Stimulated activated CD4-positive, alpha-beta T cell treated with anti-CD3 and anti-CD28 coated beads, Interleukin-1b, Interleukin-23, amount 100 ng/mL, for 24 hours (primary cell): ENCODE measurements around the gene TRIM61.
"Not testable (repeated sequence)": the region's sequence is repeated elsewhere in the genome, so short reads cannot be mapped to it uniquely, and the experiment has no call there.

Source experiments
- DNase-seq, 4 experiments: peaks; one replicate each; pipeline ENCODE4 v3.0.0-alpha.2; 2020; ENCODE audit warnings: low read depth in 4 of 4, low spot score in 1 of 4

The TRIM61 gene

DNA sequence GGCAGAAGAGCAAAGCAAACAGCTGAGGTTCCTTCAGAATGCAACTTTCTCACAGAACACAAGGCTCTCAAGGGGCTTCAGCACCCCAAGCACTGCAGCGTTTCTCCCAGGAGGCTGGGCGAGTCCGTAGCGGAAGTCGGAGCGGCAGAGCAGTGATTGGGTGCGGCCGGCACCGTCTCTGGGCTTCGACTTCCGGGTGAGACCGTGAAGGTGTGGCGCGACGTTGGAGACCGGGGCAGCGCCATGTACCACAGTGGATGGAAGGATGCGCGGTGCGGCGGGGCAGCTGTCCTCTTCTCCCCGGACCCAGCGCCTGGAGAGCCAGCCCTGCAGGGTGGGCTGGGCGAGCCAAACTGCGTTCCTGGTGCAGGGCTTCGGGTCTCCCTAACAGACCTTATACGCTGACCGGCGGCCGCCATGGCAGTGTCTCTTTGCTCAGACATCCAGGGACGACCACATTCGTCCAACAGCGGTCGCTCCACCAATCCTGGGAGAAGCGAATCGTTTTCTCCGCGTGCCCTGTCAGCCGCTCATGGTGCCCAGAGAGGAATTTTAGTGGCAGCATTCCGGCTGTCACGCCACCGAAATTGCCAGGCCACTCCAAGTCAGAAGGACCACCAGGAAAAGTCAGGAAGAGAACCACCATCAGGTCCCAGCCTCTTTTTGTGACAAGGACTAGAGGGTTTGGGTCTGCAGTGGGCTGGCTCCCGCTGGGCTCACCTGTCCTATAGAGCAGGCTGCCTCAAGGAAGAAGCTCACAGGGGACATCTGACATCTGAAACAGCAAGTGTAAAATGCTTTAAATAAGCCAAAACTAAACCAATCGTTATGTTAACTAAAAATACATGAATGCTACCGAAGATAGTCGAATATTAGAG lies 20.5 kb downstream of the TRIM61 start:
- DNase-seq: peak; percentile 26 to 69 (median 60)

- no peak for DNase-seq
Measured at GRCh38 chr4:164955107-164955805, 22.2 kb downstream of the TRIM61 start.

GRCh38 chr4:164952551-164952950 lies 24.9 kb downstream of the TRIM61 start:
- no peak for DNase-seq

DNA sequence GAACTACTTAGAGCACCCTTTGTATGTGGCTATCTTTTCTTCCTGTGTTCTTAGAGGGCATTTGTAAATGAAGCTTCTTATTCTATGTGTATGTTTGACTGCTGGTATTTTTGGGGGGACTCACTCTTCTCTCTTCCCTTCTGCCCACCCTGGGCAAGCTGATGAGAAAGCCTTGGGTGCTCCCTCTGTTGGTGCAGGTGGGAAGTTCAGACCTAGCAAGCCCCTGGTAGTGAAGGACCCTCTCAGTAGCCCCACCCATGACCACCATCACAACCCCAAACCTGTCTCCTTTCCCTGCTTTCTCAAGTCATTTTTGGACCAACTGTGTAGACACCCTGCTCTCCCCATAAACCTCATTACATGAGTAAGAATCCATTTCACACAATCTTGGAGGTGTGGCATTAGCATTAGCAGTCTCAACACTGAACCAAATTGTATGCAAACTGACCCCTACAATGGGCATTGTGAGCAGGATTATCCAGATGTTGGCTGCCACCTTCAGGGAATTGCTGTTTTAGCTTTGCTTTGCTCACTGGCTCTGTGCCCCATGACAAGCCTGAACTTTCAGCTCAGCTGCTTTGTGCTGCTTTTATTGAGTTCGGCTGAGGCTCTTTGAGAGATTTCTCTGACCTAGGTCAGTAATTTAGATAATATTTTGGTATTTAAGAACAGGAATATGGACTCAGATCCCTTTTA lies 27.9 kb downstream of the TRIM61 start:
- no peak for DNase-seq

DNA sequence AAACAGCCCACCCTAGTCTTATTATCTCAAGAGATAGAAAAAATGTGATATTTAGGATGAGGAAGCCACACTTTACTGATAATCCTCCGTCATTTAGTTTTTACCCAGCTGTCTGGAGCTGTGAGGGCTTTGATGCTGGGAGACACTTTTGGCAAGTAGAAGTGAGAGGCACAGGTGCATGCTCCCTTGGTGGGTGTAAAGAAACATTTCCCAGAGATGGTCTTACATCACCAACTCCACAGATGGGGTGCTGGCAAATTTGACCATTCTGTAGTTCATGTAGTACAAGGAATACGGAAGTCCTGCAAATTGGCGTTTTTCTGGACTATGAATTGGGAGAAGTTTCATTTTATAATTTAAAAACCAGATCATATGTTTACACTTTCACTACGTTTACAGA lies 28.5 kb downstream of the TRIM61 start:
- DNase-seq: no peak

GRCh38 chr4:164948006-164948405 lies 29.5 kb downstream of the TRIM61 start:
- DNase-seq: not testable (repeated sequence)

DNA sequence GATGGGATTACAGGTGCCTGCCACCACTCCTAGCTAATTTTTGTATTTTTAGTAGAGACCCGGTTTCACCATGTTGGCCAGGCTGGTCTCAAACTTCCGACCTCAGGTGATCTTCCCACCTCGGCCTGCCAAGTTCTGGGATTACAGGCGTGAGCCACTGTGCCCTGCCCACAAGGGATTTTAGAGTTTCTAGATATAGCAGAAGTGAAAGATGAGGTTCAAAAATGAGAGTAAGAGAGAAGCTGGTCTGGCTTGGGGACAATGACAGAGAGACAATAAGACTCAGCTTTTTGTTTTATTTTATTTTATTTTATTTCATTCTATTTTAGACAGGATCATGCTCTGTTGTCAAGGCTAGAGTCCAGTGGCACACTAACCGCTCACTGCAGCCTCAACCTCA lies 30.6 kb downstream of the TRIM61 start:
- DNase-seq: no peak

DNA sequence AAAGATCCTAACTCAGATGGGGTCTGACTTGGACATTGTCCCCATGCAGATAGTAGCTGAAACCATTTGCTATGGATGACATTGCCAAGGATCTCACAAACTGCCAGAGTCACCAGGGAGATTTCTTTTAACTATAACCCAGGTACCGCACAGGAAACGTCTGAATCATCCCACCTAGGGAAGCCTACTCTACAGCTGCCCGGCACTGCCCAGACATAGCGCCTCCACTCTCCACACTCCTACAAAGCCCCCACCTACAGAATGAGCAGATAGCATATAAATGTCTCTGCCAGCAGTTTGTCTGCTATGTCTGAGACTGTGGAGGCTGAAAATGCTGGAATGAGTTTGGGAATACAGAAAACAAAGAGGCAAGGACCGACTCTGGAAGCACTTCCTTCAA lies 32.3 kb downstream of the TRIM61 start:
- DNase-seq: no peak

DNA sequence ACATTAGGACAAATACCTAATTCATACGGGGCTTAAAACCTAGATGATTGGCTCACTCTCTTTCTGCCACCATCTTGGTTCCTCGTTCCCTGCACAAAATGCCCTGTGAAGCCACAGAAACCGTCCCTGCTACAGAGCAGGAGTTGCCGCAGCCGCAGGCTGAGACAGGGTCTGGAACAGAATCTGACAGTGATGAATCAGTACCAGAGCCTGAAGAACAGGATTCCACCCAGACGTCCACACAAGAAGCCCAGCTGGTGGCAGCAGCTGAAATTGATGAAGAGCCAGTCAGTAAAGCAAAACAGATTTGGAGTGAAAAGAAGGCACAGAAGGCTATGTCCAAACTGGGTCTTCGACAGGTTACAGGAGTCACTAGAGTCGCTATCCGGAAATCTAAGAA lies 34.3 kb downstream of the TRIM61 start:
- no peak for DNase-seq

DNA sequence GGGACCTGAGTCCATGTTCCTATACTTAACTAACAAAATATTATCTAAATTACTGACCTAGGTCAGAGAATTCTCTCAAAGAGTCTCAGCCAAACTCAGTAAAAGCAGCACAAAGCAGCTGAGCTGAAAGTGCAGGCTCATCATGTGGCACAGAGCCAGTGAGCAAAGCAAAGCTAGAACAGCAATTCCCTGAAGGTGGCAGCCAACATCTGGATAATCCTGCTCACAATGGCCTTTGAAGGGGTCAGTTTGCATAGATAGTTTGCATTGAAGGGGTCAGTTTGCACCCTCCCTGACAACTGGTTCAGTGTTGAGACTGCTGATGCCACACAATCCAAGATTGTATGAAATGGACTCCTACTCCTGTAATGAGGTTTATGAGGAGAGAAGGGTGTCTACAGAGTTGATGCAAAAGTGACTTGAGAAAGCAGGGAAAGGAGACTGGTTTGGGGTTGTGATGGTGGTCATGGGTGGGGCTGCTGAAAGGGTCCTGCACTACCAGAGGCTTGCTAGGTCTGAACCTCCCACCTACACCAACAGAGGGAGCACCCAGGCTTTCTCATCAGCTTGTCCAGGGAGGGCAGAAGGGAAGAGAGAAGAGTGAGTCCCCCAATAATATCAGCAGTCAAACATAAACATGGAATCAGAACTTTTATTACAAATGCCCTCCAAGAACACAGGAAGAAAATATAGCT lies 39.7 kb downstream of the TRIM61 start:
- no peak for DNase-seq

DNA sequence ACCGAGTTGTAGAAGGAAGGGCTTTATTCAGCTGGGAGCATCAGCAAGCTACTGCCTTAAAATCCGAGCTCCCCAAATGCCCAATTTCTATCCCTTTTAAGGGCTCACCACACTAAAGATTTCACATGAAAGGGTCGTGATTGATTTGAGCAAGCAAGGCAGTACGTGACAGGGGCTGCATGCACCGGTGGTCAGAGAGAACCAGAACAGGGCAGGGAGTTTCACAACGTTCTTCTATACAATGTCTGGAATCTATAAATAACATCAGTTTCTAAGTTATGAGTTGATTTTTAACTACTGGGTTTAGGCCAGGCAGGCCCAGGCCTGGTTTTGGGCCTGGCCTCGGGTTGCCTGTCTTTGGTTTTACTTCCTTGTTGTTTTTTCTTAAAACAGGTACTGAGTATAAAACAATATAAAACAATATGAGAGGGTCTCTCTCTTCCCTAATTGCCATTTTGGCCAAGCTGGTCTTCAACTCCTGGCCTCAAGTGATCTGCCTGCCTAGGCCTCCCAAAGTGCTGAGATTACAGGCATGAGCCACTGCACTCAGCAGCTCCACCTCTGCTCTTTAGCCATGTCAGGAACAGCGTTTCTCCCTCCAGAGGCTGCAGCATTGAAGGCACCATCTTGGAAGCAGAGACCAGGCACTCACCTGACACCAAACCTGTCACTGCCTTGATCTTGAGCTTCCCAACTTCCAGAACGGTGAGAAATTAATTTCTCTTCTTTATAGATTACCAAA lies 41.4 kb downstream of the TRIM61 start:
- DNase-seq: not testable (repeated sequence)

- no peak for DNase-seq
Measured at GRCh38 chr4:164935363-164935762, 42.1 kb downstream of the TRIM61 start.

GRCh38 chr4:164933244-164933643 lies 44.2 kb downstream of the TRIM61 start:
- DNase-seq: no peak

- DNase-seq: no peak
Measured at GRCh38 chr4:164931551-164932324, 45.7 kb downstream of the TRIM61 start.

DNA sequence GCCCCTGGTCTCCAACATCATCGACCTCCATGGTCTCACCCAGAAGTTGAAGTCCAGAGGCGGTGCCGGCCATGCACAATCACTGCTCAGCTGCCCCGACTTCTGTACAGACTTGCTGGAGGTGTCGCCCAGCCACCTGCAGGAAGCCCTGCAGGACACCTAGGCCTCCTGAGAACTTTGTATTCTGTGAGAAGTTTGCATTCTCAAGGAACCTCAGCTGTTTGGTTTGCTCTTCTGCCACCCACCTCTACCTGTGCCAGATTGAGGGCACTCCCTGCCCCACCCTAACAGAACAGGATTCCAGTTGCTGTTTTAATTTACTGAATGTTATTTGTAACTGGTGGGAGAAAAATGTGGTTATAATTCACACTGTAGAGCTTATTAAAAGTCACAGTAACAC lies 46.8 kb downstream of the TRIM61 start:
- no peak for DNase-seq

GRCh38 chr4:164927101-164927500 lies 50.4 kb downstream of the TRIM61 start:
- not testable (repeated sequence) for DNase-seq

DNA sequence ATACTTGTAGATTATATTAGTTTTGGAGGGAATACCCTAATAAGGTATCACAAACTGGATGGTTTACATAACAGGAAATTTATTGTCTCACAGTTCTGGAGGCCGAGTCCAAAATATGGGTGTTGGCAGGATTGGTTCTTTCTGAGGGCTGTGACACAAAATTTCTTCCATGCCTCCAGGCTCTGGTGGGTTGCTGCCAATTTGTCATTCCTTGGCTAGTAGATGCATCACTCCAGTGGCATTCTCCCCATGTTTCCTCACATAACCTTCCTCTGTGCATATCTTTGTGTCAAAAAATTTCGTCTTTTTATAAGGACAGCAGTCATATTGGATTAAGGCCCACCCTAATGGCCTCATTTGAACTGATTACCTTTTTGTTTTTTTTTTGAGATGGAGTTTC lies 51.2 kb downstream of the TRIM61 start:
- no peak for DNase-seq

GRCh38 chr4:164924670-164925238 lies 52.7 kb downstream of the TRIM61 start:
- DNase-seq: no peak

DNA sequence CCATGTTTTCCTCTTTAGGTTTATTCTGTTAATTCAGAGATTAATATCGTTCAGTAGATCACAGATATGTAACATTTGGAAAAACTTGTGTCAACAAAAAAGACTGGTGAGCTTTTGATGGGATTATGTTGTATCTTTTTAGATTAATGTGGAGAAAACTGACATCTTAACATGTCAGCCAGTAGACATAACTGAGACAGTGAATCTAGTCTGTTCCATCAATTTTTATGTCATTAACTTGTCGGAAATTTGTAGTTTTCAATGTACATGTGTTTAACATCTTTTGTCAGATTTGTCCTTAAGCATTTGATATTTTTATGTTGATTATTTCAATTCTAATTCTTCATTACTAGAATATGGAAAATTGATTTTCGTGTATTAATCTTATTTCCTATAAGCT lies 58.5 kb downstream of the TRIM61 start:
- DNase-seq: no peak
